ENCODE data around the gene MUC20.
"Not testable (repeated sequence)": the region's sequence is repeated elsewhere in the genome, so short reads cannot be mapped to it uniquely, and the experiment has no call there.

Gene MUC20

DNA sequence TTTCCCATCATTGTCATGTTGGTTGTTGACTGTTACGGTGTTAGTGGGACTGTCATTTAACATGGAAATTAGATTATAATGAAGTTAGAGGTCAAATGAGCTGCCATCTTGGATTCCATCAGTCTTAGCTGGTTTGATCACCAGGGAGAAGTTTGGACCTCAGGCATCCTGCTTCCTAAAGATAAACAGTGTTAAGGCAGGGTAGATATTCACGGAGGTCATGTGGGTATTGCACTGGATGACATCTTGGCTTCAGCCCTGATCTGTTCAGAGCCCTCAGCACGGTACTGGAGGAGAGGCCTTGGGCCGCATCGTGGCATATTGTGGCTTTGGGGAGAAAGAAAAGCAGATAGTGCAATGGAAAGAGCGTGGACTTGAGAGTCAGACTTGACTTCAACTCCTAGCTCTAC lies 11.1 kb upstream of the MUC20 start:
- DNase-seq (ENCODE audit: low read depth in 2 of 2): no peak
- H3K4me3 ChIP-seq (replicated peaks in 1 of 2; ENCODE audit: low read depth in 2 of 2, low read length in 2 of 2): no peak overlapping the region
- TF ChIP-seq, protein P1, sequence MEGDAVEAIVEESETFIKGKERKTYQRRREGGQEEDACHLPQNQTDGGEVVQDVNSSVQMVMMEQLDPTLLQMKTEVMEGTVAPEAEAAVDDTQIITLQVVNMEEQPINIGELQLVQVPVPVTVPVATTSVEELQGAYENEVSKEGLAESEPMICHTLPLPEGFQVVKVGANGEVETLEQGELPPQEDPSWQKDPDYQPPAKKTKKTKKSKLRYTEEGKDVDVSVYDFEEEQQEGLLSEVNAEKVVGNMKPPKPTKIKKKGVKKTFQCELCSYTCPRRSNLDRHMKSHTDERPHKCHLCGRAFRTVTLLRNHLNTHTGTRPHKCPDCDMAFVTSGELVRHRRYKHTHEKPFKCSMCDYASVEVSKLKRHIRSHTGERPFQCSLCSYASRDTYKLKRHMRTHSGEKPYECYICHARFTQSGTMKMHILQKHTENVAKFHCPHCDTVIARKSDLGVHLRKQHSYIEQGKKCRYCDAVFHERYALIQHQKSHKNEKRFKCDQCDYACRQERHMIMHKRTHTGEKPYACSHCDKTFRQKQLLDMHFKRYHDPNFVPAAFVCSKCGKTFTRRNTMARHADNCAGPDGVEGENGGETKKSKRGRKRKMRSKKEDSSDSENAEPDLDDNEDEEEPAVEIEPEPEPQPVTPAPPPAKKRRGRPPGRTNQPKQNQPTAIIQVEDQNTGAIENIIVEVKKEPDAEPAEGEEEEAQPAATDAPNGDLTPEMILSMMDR (IDR thresholded peaks at IDR 0.05; ENCODE audit: low read depth, low read length): no peak

DNA sequence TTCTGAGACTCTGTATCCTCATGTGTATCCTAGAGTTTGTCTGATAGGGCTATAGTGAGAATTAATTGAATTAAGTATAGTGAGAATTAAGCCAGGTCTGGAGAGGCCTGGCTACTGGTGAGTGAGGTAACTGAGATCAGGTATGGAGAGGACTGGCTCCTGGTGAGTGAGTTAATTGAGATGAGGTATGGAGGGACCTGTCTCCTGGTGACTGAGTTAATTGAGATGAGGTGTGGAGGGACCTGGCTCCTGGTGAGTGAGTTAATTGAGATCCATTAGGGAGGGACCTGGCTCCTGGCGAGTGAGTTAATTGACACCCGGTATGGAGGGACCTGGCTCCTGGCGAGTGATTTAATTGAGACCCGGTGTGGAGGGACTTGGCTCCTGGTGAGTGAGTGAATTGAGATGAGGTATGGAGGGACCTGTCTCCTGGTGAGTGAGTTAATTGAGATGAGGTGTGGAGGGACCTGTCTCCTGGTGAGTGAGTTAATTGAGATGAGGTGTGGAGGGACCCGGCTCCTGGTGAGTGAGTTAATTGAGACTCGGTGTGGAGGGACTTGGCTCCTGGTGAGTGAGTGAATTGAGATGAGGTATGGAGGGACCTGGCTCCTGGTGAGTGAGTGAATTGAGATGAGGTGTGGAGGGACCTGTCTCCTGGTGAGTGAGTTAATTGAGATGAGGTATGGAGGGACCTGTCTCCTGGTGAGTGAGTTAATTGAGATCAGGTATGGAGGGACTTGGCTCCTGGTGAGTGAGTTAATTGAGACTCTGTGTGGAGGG lies 10.5 kb upstream of the MUC20 start:
- not testable (repeated sequence) for DNase-seq (ENCODE audit: low read depth in 2 of 2); H3K4me3 ChIP-seq (replicated peaks in 1 of 2; ENCODE audit: low read depth in 2 of 2, low read length in 2 of 2)

DNA sequence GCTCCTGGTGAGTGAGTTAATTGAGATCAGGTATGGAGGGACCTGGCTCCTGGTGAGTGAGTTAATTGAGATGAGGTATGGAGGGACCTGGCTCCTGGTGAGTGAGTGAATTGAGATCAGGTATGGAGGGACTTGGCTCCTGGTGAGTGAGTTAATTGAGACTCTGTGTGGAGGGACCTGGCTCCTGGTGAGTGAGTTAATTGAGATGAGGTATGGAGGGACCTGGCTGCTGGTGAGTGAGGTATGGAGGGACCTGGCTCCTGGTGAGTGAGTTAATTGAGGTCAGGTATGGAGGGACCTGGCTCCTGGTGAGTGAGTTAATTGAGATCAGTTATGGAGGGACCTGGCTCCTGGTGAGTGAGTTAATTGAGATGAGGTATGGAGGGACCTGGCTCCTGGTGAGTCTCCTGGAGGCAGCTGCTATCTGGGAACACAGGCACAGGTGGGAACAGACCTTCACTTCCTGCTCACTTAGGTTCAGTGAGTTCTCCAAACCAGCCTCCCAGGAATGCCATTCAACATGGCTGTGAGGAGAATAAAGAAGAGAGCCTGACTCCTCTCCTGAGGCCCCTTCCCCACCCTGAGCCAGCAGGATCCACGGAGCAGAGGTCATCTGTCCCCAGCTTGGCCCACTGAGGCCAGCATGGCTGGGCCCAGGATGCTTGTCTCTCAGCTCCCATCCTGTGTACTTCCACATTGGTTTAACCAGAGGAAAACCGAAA lies 9.5 kb upstream of the MUC20 start:
- not testable (repeated sequence) for H3K4me3 ChIP-seq (replicated peaks in 1 of 2; ENCODE audit: low read depth in 2 of 2, low read length in 2 of 2); DNase-seq (ENCODE audit: low read depth in 2 of 2)

DNA sequence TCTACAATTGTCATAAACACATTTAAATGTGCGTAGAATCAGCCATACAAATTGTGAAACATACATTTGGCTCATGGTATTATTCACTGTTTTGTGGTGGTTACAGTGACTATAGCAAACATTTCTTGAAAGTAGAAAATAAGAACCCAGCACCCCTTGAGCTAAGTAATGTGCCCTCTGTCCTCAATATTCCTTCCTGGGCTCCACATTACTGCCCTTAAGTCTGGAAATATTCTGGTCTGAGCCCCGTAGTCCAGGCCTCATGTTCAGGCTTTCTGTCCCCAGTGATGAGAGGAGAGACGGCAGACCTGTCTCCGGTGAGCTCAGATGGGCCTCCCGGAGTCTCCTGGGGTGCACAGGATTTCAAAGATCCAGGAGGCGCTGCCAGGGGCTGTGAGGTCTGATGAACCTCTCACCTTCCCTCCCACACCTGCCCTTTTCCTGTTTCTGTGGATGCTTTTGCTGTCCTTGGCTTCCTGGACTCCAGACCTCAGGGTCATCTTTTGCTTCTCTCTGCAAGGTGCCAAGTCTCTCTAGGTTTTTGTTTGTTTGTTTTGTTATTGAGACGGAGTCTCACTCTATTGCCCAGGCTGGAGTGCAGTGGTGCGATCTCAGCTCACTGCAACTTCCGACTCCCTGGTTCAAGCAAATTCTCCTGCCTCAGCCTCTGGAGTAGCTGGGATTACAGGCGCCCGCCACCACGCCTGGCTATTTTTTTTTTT lies 8.8 kb upstream of the MUC20 start:
- H3K4me3 ChIP-seq (replicated peaks in 1 of 2; ENCODE audit: low read depth in 2 of 2, low read length in 2 of 2): no peak overlapping the region
- TF ChIP-seq, protein P1 (IDR thresholded peaks at IDR 0.05; ENCODE audit: low read depth, low read length): no peak
- DNase-seq (ENCODE audit: low read depth in 2 of 2): no peak

DNA sequence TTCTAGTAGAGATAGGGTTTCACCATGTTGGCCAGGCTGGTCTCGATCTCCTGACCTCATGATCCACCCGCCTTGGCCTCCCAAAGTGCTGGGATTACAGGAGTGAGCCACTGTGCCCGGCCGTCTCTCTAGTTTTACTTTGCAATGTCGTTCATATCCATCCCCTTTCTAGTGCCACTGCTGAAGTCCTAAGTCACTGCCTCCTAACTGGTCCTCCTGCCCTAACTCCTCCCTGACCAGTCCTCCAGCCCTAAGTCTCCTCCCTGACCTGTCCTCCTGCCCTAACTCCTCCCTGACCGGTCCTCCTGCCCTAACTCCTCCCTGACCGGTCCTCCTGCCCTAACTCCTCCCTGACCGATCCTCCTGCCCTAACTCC lies 8.3 kb upstream of the MUC20 start:
- DNase-seq (ENCODE audit: low read depth in 2 of 2); H3K4me3 ChIP-seq (replicated peaks in 1 of 2; ENCODE audit: low read depth in 2 of 2, low read length in 2 of 2): not testable (repeated sequence)

DNA sequence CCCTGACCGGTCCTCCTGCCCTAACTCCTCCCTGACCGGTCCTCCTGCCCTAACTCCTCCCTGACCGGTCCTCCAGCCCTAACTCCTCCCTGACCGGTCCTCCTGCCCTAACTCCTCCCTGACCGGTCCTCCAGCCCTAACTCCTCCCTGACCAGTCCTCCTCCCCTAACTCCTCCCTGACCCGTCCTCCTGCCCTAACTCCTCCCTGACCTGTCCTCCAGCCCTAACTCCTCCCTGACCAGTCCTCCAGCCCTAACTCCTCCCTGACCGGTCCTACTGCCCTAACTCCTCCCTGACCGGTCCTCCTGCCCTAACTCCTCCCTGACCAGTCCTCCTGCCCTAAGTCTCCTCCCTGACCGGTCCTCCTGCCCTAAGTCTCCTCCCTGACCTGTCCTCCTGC lies 7.6 kb upstream of the MUC20 start:
- not testable (repeated sequence) for H3K4me3 ChIP-seq (replicated peaks in 1 of 2; ENCODE audit: low read depth in 2 of 2, low read length in 2 of 2); DNase-seq (ENCODE audit: low read depth in 2 of 2)

DNA sequence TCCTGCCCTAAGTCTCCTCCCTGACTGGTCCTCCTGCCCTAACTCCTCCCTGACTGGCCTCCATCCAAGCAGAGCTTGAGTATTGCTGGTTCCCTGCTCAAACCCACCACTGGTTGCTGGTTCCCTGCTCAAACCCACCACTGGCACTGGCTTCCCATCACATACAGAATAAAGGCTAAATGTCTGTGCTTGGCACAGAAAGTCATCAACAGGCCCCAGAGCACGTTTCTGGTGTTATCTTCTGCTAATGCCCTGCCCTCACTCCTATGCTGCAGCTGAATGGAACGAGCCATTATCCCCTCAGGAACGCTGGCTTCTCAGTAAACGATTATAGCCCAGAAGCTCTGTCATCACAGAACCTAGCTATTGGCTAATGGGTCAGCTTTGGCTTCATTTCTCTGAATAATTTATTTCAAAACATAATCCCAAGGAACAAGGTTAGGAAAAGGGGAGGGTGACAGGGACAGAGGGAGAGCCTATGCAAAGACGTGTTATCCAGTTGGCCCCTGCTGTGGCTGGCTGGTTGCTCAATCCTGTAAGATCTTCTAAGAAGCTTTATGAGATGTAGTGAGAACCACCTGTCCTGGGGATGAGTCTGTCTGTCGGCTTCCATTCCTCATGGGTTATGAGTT lies 6.3 kb upstream of the MUC20 start:
- DNase-seq (ENCODE audit: low read depth in 2 of 2): no peak
- H3K4me3 ChIP-seq (replicated peaks in 1 of 2; ENCODE audit: low read depth in 2 of 2, low read length in 2 of 2): no peak overlapping the region
- TF ChIP-seq, protein P1 (IDR thresholded peaks at IDR 0.05; ENCODE audit: low read depth, low read length): no peak

DNA sequence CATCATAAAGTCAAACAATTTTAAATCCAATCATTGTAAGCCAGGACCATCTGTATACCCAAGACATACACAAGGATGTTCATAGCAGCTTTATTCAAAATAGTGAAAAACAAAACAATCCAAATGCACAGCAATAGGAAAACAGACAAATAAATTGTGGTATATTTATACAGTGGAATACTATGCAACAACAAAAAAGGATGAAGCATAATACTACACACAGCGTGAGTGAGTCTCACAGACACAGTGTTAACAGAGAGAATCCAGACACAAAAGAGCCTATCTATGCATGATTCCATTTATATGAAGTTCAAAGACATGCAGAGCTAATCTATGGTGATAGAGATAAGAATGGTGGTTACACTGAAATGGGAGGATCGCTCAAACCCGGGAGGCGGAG lies 5.6 kb upstream of the MUC20 start:
- TF ChIP-seq, protein P1 (IDR thresholded peaks at IDR 0.05; ENCODE audit: low read depth, low read length): no peak

More for the DNA sequence above, 5.6 kb upstream of the MUC20 start:
- H3K4me3 ChIP-seq (replicated peaks in 1 of 2; ENCODE audit: low read depth in 2 of 2, low read length in 2 of 2): no peak overlapping the region
- DNase-seq (ENCODE audit: low read depth in 2 of 2): no peak

Measured in cardiac fibroblast (primary cell).